DMS 273 treated with DMSO at 0.1 percent for 48 hours (cell line): ENCODE results near the gene KAT6B.

Source experiments
- DNase-seq: peaks from one replicate; lab custom pipeline; 2025; lab: John Stamatoyannopoulos, UW

KAT6B gene

DNA sequence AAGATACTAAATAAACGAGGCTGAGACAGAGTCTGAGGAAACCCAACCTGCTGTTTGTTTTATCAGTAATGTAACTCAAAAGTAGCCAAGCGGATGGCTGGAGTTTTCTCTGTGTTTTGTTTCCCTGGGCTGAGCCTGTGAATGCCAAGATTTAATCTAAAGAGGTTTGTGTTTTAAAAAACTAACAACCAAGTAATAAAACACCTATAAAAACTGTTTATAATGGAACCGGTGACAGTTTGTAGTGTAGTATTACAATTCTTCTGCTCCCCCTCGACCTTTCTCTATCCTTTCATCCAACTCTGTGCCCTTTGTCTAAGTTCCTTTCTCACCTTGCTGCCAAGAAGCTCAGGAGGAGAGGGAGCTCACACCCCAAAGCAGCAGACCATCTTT is 2.6 kb upstream of the KAT6B start:
- no peak for DNase-seq

DNA sequence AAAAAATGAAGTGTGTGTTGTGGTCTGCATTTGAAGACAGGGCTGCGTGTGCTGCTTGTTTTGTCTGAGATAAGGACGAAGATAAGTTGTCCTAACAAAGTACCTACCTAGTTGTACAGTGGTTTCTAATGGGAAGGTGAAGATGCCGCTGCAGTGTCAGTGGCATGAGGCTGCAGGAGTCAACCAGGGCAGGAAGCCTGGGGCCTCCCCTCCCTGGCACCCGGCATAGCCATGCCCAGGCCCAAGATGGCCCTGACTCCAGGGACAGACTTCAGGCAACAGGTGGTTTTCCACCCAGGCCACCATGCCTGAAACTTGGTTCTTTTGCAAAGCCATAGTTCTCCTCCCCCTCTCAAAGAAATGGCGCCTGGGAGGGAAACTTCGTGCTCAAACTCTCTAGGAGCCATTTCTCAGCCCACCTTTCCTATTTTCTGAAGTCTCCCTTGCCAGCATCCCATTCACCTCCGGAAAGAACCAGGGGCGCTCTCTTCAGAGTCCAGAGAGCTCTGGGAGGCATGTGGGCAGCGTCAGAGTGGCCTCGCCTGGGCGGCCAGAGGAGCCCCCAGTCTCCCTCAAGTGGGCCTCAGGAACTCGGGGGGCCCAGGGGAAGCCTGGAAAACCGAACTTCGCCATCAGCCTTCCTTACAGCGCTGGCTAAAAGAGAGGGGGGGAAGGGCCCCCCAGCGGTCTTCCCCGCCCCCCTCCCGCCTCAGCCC is 2.1 kb upstream of the KAT6B start:
- no peak for DNase-seq

DNA sequence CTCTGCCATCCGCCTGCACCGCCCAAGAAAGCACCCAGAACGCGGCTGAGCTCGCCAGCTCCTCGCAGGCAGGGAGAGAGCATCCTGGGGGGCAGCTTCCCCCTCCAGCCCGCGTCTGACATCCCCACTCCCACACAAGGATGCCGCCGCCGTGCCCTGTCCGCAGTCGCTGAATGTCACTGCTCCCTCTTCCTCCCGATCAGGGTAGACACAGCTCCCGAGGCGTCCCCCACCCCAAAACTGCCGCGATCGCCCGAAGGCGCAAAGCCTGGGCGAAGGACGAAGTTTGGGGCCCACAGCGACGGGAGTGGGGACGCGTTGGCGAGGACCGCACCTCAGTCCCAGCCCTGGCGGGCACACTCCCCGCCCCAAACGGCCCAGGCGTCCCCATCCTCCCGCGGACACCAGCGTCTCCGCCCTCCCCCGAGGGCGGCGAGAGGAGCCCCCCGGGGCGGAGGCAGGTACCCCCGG is 1.5 kb upstream of the KAT6B start:
- no peak for DNase-seq

DNA sequence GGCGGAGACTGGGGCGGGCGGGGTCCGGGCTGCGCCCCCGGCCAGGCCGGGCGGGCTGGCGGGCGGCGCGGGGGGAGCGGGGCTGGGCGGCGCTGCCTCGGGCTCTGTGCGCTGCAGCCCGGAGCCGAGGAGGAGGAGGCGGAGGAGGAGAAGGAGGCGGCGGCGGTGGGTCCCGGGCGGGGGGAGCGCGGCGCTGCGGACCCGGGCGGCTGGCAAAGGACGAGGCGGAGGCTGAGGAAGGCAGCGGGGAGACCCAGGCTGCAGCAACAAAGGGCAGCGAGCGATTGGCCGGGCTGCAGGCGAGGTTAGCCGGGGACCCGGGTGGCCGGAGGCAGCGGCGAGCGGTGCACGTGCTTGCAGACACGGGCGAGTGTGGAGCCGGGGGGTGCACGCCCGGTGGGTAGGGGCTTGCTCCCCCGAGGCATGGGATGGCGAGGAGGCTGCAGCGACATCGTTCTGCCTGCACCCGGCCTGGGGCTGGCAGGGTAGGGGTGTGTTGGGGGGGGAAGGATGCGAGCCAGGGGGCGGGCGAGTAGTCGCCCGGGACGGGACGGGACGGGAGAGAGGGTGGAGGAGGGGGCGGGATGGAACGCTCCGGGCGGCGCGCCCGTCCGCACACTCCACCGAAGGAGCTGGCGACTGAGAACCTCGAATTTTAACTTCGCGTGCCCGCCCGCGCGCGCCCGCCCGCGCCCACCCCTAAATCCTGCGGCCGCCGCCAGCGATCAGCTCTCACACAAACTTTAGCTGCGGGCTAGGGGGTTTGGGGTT is 844 bp upstream of the KAT6B start:
- no peak for DNase-seq

DNA sequence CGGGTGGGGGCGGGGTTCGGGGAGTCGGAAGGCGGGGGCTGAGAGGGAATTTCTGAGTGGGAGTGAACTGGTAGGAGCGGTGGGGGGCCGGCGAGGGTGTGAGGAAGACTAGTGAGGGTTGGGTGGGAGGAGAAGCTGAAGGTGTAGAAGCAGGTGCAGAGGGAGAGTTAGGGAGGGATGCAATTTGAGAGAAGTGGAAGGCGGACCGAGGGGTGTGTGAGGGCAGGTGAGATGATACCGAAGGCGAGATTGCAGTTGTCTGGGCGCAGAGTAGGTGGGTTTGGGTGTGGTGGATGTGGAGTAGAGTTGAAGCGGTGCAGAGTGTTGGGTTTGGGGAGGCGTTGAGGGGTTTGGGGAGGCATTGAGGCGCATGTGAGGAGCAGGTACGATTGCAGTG is 643 bp downstream of the KAT6B start:
- DNase-seq: no peak

DNA sequence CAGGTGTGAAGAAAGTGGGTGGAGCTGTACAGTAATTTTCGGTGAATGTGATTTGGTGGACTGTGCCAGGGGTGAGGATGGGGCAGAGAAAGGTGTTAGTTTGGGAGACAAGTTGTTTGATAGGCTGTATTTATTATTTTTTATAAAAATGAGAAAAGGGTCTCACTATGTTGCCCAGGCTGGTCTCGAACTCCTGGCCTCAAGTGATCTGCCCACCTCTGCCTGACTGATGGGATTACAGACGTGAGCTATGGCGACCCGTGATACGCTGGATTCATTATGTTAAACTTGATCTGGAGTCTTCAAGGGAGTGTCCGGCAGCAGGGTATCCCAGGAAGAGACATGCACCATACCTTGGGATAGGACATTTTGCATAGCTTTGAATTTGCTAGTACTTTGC is 1.3 kb downstream of the KAT6B start:
- DNase-seq: no peak

DNA sequence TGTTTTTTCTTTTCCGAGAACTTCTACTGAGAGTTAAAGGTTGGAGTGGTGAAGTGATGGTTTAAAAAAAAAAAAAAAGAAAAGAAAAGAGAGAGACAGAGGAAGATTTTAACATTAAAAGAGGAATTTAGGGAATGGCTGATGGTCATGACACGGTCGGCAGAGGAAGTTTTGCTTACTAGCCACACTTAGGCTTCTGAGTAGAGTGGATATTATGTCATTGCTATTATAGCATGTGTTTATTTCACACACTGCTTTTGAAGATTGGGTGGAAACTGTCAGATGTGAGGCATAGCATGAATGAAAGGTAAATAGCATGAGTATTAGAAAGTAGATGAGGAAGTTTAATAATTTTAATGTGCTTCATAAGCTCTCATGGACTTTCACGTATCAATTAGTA is 2.5 kb downstream of the KAT6B start:
- DNase-seq: no peak

DNA sequence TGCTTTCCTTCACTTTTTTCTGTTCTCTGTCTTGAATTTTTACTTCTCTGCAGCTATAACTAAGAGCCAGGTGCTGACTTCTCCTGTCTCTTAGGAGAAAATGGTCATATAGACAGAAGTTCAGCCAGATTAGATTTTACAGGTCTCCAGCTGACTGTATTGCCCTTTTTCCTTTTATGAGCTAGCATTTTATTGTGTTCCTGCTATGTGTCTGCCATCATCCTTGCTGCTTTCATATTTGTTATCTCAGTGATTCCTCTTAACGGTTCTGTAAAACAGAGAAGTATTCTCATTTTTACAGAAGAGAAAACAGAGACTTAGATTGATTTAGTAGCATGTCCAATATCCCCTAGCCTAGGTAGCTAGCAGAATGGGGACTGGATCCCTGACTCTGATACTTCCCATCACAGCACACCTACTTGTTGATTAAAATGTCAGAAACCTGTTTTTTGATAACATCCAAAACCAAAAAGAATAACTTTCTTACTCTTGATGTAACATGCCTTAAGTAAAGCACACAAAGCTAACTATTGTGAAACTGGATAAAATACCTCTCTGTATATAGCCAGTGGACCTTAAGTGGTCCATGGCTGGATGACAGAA is 5.2 kb downstream of the KAT6B start:
- no peak for DNase-seq

DNA sequence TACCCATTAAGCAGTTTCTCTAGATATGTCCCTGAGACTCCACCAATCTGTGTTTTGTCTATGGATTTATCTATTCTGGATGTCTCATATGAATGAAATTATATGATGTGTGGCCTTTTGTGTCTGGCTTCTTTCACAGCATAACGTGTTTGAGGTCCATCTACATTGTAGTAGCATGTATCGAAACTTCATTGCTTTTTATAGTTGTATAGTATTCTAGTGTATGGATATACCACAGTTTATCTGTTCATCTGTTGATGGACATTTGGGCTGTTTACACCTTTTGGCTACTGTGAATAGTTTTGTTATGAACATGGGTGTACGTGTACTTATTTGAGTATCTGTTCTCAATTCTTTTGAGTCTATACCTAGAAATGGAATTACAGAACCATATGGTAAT is 9.6 kb downstream of the KAT6B start:
- no peak for DNase-seq

DNA sequence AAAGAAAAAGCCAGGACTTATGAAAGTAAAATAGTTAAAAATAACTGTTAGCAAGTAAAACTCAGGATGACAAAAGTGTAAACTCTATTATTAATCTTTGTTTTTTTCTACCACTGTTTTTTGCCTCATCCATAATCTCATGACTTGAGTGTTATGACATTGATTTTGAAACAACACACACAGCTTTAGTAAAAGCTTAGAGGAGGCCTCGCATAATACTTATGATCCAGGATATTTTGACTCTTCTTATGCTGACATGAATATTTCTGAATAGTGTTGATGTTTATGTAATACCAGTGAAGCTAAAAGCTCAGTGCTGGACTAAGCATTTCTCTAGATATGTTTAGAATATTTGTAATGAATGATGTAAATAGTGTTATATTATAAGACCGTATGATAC is 10.5 kb downstream of the KAT6B start:
- no peak for DNase-seq

DNA sequence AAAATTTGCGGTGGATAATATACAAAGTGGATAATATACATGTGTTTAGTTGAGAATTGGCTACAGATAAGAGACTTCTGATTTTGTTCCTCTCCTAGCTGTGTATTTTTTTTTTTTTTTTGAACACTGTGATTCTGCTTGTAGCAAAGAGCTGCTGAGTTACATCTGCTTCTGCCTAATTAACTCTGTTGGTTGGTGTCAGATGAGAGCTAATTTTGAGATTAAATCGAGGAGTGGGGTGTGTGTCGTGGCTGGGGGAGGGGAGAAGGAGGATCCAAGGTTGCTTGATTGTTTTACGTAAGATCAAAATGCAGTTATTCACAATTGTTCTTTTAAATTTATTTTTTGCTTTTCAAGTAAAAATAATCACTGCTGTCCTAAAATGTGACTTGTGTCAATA is 11.3 kb downstream of the KAT6B start:
- no peak for DNase-seq

DNA sequence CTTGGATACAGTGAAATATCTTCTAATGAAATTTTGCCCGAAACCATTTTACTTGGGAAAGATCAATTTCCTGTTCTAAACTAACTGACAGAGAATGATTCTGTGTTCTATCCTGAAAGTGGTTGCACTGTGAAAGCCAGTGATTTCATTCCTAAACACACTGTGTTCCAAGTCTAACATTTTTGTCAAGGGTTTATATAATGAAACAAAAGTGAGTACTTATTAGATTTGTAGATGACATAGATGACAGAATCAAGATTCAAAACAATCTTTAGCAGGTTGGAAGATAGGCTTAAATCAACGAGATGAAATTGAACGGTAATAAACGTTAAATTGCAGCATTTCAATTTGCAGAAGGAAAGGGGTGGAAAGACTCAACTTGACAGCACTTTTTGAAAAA is 13.3 kb downstream of the KAT6B start:
- DNase-seq: no peak

DNA sequence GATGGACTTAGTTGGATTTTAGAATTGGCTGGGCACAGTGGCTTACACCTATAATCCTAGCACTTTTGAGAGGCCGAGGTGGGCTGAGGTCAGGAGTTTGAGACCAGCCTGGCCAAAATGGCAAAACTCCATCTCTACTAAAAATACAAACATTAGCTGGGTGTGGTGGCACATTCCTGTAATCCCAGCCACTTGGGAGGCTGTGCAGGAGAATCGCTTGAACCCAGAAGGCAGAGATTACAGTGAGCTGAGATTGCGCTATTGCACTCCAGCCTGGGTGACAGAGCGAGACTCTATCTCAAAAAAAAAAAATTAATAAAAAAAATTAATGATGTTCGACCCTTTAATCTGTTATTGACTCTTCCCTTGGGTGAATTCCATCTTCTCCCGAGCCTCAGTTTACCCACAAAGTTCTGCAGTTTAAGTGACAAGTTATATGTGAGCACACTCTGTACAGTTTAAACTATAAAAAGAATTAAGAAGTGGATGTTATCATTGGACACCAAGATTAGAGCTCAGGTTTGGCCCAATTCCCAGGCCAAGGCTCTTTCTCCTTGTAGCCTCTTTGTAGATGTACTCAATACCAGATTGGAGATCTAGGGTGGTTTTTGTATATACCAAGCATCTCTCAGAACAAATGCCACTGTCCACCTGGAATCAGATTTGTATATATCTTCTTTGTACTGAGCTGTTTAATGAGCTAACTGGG is 15.0 kb downstream of the KAT6B start:
- DNase-seq: no peak

DNA sequence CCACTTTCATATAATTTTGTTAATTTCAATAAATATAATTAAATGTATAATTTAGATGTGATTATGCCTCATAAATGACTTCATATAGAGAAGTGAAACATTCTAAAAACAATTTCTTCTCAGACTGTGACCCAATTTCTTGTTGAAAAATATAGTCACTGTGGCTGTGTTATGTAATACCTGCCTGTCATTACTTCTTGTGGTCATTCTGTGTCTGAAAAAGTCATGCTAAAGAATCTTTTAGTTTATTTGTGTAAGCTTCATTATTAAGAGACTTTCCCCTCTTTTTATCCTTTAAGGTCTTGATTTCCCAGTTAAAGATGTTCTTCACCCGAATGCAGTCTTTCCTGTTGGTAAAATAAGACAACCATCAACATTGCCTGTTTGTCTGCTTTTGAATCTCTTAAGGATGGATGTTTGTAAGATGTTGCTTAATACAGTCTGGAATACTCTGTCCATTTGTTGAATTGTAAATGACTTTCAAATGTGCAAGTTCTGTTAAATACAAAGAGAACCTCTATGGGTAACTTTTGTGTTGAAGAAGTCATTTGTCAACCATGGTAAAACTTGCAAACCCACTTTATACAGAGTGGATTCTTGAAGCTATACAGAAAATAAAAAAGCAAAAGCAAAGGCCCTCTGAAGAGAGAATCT is 16.0 kb downstream of the KAT6B start:
- no peak for DNase-seq

DNA sequence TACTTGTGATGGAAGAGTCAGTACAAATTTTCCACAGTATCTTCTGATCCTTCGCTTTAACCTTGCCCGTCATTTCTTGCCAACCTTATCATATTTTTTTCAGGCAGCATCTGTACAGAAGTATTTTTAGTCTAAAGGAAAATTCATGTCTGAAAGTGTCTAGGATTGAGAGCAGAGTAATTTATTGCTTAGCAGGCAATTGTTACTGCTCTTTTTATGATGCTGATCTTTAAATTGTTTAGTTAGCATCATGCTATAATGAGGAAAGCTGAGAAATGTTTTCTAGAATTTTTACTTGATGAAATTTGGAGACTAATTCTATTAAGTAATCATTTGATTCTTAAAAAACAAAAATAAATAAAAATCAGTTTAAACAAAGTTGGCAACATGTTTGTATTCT is 20.6 kb downstream of the KAT6B start:
- DNase-seq: no peak

DNA sequence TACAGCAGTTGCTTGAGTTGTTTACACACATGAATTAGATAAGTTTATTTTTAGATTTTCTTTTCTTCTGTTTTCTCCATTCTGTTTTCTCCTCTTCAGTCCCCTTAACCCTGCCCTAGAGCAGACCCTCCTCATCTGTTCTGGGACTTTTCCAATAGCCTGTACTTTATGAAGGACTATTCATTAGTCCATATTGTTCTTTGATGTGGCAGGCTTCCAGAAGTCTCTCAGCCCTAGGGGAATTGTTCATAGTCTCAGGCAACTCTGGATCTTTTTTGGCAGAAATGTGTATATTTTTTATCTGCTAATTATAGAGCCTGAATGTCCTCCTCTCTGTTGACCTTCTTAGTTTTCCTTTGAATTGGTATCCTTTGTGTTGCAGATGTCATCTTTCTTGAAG is 25.4 kb downstream of the KAT6B start:
- DNase-seq: no peak

DNA sequence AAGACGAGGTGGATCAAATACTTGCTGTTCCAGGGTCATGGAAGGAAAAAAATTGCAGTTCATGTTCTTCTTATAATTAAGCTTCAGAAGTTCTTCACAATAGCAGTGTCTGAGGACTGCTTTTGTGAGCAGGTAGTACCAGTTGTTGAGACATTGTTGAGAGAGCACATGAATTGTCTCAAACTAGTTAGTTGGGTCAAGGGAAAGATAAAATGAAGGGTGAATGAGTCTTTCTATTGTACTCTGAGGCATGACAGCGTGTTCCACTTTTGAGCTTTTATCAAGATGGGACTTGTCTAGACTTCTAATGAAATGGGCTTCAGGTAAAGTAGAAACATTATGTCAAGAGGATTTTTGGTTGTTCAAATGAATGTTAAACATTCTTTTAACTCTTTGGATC is 26.0 kb downstream of the KAT6B start:
- no peak for DNase-seq

DNA sequence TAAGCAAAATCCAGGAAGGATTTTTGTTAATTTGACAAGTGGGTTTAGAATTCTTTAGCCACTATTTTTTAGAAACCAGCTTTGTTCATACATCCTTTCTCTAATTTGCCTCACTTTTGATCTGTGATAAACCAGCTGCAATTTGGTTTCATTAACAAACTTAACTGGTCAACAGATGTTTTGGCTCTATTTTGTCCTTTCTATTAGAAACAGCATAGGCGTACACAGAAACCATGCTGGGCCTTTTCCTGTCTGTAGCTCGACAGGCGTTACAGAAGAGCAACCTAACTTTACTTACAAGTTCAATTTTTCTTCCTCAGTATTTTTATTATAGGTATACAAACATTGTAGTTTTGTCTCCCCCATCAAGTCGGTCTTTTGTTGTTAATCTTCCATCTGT is 28.2 kb downstream of the KAT6B start:
- DNase-seq: no peak

DNA sequence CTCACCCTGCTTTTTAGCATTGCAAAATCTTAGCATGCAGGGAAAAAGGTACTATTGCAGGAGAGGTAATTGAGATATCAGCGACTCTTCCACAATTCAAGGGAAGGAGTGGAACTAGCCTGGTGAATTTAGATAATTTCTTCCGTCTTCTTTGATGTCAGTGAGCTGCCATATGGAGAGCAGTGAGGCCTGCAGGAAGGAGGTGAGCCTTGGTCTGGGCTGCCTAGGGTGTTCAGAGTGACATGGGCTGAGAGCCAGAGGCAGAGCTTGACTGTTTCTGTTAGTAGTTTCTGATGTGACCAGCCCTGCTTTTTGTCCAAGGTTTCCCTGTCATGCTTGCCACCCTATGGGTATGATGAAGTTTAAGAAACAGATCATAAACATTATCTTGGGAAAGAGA is 28.6 kb downstream of the KAT6B start:
- DNase-seq: peak; percentile 44

DNA sequence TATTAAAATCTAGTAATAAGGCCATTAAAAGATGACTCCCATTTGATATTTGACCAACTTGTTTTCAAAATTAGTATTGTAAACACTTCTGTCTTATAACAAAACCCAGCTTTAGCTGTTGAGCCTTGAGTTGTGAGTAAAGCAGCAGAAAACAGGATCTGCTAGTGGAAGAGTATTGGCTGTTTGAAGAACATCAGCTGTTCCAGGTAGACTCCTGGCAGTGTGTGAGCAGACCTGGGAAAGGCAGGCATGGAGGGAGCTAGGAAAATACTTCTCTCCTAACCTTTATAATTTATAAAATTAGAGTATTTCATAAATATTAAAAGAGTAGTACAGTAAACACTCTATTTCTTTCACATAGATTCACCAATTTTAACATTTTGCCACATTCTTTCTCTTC is 29.0 kb downstream of the KAT6B start:
- DNase-seq: no peak

DNA sequence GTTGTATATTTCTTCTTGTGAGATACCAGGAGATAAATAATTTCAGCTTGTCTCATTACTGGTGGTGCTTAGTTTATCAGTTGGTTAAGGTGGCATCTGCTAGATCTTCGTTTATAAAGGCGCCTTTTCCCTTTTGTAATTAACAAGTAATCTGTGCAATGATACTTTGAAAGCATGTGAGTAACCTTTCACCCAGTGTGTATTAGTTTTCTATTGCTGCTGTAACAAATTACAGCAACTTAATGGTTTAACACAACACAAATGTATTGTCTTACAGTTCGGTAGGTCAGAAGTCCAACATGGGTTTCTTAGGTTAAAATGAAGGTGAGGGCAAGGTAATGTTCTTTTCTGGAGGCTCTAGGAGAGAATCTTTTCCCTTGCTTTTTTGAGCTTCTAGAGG is 30.5 kb downstream of the KAT6B start:
- no peak for DNase-seq

DNA sequence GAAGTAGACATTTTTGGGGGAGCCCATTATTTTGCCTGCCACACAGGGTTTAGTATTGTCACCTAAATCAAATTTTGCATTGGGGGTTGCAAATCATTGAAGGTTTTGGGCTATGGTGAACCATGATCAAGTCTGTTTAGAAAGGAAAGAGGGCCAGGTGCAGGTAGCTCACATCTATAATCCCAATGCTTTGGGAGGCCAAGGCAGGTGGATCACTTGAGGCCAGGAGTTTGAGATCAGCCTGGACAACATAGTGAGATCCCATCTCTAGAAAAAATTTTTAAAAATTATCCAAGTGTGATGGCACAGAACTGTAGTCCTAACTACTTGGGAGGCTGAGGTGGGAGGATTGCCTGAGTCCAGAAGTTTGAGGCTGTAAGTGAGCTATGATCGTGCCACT is 31.2 kb downstream of the KAT6B start:
- no peak for DNase-seq
